Measurements from ENCODE around the gene EMP2. TPM values are rescaled to one million over a fixed set of nuclear protein-coding genes. Genes with fewer than 3 reads are reported as not detected.

Gene EMP2
- total RNA-seq, 1 donor from 2014 or later = 70.7 TPM

DNA sequence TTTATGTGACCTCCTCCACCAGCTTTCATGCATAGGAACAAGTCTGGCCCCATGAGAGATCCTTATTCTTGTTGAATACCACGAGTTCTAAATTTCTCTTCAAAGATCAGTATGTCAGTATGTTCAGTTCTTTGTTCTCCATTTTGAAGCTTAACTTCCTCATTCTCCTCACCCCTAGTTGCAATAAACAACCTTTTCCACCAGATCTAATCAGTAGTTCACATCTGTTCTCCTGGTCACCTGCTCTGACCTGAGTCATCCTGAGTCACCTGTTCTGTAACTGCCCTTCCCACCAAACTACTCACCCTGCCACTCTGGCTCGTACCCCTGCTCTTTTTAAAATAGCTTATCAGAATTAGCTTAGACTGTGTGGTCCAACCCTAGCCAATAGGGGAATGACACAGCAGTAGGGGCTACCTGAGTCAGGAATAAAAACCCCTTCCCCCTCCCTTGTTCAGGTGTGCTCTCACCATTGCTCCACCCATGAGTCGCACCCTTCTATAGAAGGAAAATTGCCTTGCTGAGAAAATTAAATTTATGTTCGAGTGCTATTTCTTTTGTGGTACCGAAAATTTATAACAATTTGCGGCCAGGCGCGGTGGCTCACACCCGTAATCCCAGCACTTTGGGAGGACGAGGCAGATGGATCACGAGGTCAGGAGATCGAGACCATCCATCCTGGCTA is 94.6 kb downstream of the EMP2 start:
- intact Hi-C loops (cut with DNase I) = no loop called here
- H3K4me1 ChIP-seq = no peaks in the 10 kb centered on the region
- no peaks in the 10 kb centered on the region for H3K9me3 ChIP-seq
- TF ChIP-seq POLR2AphosphoS5 (IDR thresholded peaks at IDR 0.05; ENCODE audit: insufficient read depth in 1 of 2, low read depth in 1 of 2) = no peak
- no peak for TF ChIP-seq CTCF (IDR thresholded peaks at IDR 0.05)
- TF ChIP-seq POLR2A (IDR thresholded peaks at IDR 0.05) = no peak
- H3K36me3 ChIP-seq = peaks cover 0 to 4% of the 10 kb centered on the region in 2 donors
- no peak overlapping the region for H3K27ac ChIP-seq
- DNase-seq (ENCODE audit: extremely low spot score in 2 of 2) = no peak
- no peak overlapping the region for H3K4me3 ChIP-seq
- no peaks in the 10 kb centered on the region for H3K27me3 ChIP-seq

GRCh38 chr16:10485159-10485558 is 95.2 kb downstream of the EMP2 start:
- Histone ChIP-seq H3K36me3 (peaks cover 0 to 6% of the 10 kb centered on the region in 2 donors), H3K27ac (no peak overlapping the region), H3K4me1 (no peaks in the 10 kb centered on the region), H3K9me3 (no peaks in the 10 kb centered on the region), H3K27me3 (no peaks in the 10 kb centered on the region), H3K4me3 (no peak overlapping the region)
- no peak for DNase-seq (ENCODE audit: extremely low spot score in 2 of 2)
- no peak for TF ChIP-seq POLR2A (IDR thresholded peaks at IDR 0.05)
- no peak for TF ChIP-seq CTCF (IDR thresholded peaks at IDR 0.05)
- no peak for TF ChIP-seq POLR2AphosphoS5 (IDR thresholded peaks at IDR 0.05; ENCODE audit: insufficient read depth in 1 of 2, low read depth in 1 of 2)
- intact Hi-C loops (cut with DNase I) = no loop called here

- intact Hi-C loops (cut with DNase I) = no loop called here
- TF ChIP-seq POLR2AphosphoS5 (IDR thresholded peaks at IDR 0.05; ENCODE audit: insufficient read depth in 1 of 2, low read depth in 1 of 2) (no peak), CTCF (IDR thresholded peaks at IDR 0.05) (no peak), POLR2A (IDR thresholded peaks at IDR 0.05) (no peak)
- peaks cover 0 to 6% of the 10 kb centered on the region in 2 donors for H3K36me3 ChIP-seq
- DNase-seq (ENCODE audit: extremely low spot score in 2 of 2) = no peak
- H3K4me3 ChIP-seq = no peak overlapping the region
- no peaks in the 10 kb centered on the region for H3K27me3 ChIP-seq
- no peaks in the 10 kb centered on the region for H3K4me1 ChIP-seq
- H3K9me3 ChIP-seq = no peaks in the 10 kb centered on the region
- no peak overlapping the region for H3K27ac ChIP-seq
Observed at GRCh38 chr16:10480151-10480550, 100.2 kb downstream of the EMP2 start.

Small RNA genes lying within 50 kb of the gene (small RNA-seq; reads per million reads assigned to genes)
- not detected for gene RNU6-633P

Other genes starting within 250 kb of the EMP2 start
- gene ATF7IP2, start 194.5 kb downstream of the EMP2 start, total RNA-seq = 5.4 TPM
- not detected for gene TEKT5, start 114.3 kb upstream of the EMP2 start, total RNA-seq
- gene NUBP1, start 163.2 kb upstream of the EMP2 start, total RNA-seq = 20.9 TPM
- 0.98 TPM for gene TVP23A, start 238.2 kb upstream of the EMP2 start, total RNA-seq

All from vagina (tissue), 2 donors.